Activated CD4-positive, alpha-beta T cell treated with anti-CD3 and anti-CD28 coated beads for 24 hours (primary cell): ENCODE measurements around the gene GLT1D1.

Experiments used
- DNase-seq, 2 donors: peaks; one replicate each; pipeline ENCODE4 v3.0.0-alpha.2; 2020; ENCODE audit warnings: low read depth in 2 of 2

The GLT1D1 gene

GRCh38 chr12:128914908-128915563, 61.8 kb downstream of the GLT1D1 start:
- peak in 1 of 2 donors; percentile 6 for DNase-seq

- no peak for DNase-seq
Observed at GRCh38 chr12:128916425-128916824, 63.1 kb downstream of the GLT1D1 start.

- DNase-seq, result no peak
Observed at GRCh38 chr12:128918481-128919260, 65.4 kb downstream of the GLT1D1 start.

GRCh38 chr12:128920468-128920867, 67.2 kb downstream of the GLT1D1 start:
- no peak for DNase-seq

GRCh38 chr12:128928361-128928760, 75.1 kb downstream of the GLT1D1 start:
- DNase-seq, result no peak

- DNase-seq, result no peak
Observed at GRCh38 chr12:128929057-128929456, 75.8 kb downstream of the GLT1D1 start.

GRCh38 chr12:128930606-128931005, 77.3 kb downstream of the GLT1D1 start:
- DNase-seq, result no peak

- no peak for DNase-seq
Observed at GRCh38 chr12:128932521-128932920, 79.2 kb downstream of the GLT1D1 start.

GRCh38 chr12:128933039-128933438, 79.8 kb downstream of the GLT1D1 start:
- no peak for DNase-seq

- no peak for DNase-seq
Observed at GRCh38 chr12:128933926-128934325, 80.6 kb downstream of the GLT1D1 start.

- no peak for DNase-seq
Observed at GRCh38 chr12:128938886-128939285, 85.6 kb downstream of the GLT1D1 start.

GRCh38 chr12:128940090-128940888, 87.0 kb downstream of the GLT1D1 start:
- no peak for DNase-seq

GRCh38 chr12:128940974-128941373, 87.7 kb downstream of the GLT1D1 start:
- no peak for DNase-seq

GRCh38 chr12:128942960-128943477, 89.7 kb downstream of the GLT1D1 start:
- no peak for DNase-seq

- no peak for DNase-seq
Observed at GRCh38 chr12:128944956-128945355, 91.7 kb downstream of the GLT1D1 start.

GRCh38 chr12:128947209-128947608, 93.9 kb downstream of the GLT1D1 start:
- no peak for DNase-seq

- DNase-seq, result no peak
Observed at GRCh38 chr12:128949086-128949485, 95.8 kb downstream of the GLT1D1 start.

GRCh38 chr12:128951448-128951847, 98.2 kb downstream of the GLT1D1 start:
- DNase-seq, result no peak

- DNase-seq, result no peak
Observed at GRCh38 chr12:128956755-128957154, 103.5 kb downstream of the GLT1D1 start.

GRCh38 chr12:128959901-128960300, 106.6 kb downstream of the GLT1D1 start:
- no peak for DNase-seq

GRCh38 chr12:128961308-128961902, 108.1 kb downstream of the GLT1D1 start:
- DNase-seq, result no peak

GRCh38 chr12:128961957-128962356, 108.7 kb downstream of the GLT1D1 start:
- no peak for DNase-seq
